Testis (tissue), 3 donors: ENCODE results near the gene UBAP2L. TPM values are rescaled to one million over a fixed set of nuclear protein-coding genes. Genes with fewer than 3 reads are reported as not detected.
"Not testable (repeated sequence)": the region's sequence is repeated elsewhere in the genome, so short reads cannot be mapped to it uniquely, and the experiment has no call there.

Experiments used
- DNase-seq: peaks from one replicate; pipeline ENCODE4 v3.0.0-alpha.2; 2019
- H3K27ac ChIP-seq, 2 donors: fragments of 200-600 bp; sonication (generic); one replicate each; pipeline ENCODE4 v1.5.1; 2019
- H3K27me3 ChIP-seq: fragments of 200-600 bp; sonication (generic); one replicate; pipeline ENCODE4 v1.5.1; 2019
- H3K36me3 ChIP-seq: fragments of 200-600 bp; sonication (generic); one replicate; pipeline ENCODE4 v1.5.1; 2017; ENCODE audit warnings: low read depth; ENCODE audit errors: missing control alignments
- H3K4me1 ChIP-seq: fragments of 200-600 bp; sonication (generic); one replicate; pipeline ENCODE4 v1.5.1; 2019
- H3K4me3 ChIP-seq, 2 donors: fragments of 200-600 bp; sonication (generic); one replicate each; pipeline ENCODE4 v1.5.1; 2017 to 2019
- H3K9me3 ChIP-seq: fragments of 200-600 bp; sonication (generic); one replicate; pipeline ENCODE4 v1.5.1; 2017
- CTCF ChIP-seq, 3 experiments: fragments of 450-650 bp in 2 of 3; fragments of 200-600 bp in 1 of 3; sonication (generic) in 1 of 3; IDR thresholded peaks; one replicate each; pipeline ENCODE4 v1.5.1; 2016 to 2019; ENCODE audit warnings: antibody characterized with exemption in 3 of 3, mild to moderate bottlenecking in 2 of 3, moderate library complexity in 1 of 3
- POLR2A ChIP-seq: fragments of 450-650 bp; IDR thresholded peaks from one replicate; pipeline ENCODE4 v1.6.1; 2017; ENCODE audit warnings: antibody characterized with exemption, mild to moderate bottlenecking, moderate library complexity
- WGBS, 2 donors: methylation state at CpG; one replicate each; pipeline ENCODE4 v1.1.5; 2018; 5-methylcytosine and 5-hydroxymethylcytosine counted together
- intact Hi-C: fragments of 100-400 bp; cut with DNase I; formaldehyde crosslinking; loops from one replicate; pipeline ENCODE4 v1.15.1; 2023; ENCODE audit warnings: low total_unique reads
- polyA plus RNA-seq: library from polyadenylated mRNA; stranded (reverse); fragments of 350-450 nt; fragmentation: Illumina TruSeq; extraction: RNeasy Lipid Tissue Mini Kit (QIAGEN cat#74804); gene quantifications from one replicate; pipeline ENCODE4 v1.2.3, GENCODE V29; 2014; ENCODE audit warnings: low read depth, low replicate concordance; ENCODE audit not compliant: insufficient read depth
- total RNA-seq, 2 donors: library from RNA; depleted of rRNA; stranded (reverse); fragments of >200 nt; gene quantifications; one replicate each; pipeline ENCODE4 v1.2.3, GENCODE V29; 2016

UBAP2L gene
- total and polyA plus RNA-seq, 3 donors from 2014 or later = 159 to 174 (median 166) TPM

- DNase-seq = no peak
- H3K36me3 ChIP-seq = no peaks in the 10 kb centered on the region
- no peaks in the 10 kb centered on the region for H3K9me3 ChIP-seq
- no peaks in the 10 kb centered on the region for H3K27me3 ChIP-seq
- H3K4me3 ChIP-seq = no peak overlapping the region
- no peak overlapping the region for H3K27ac ChIP-seq
- peaks cover 18% of the 10 kb centered on the region for H3K4me1 ChIP-seq
- intact Hi-C loops = no loop called here
- TF ChIP-seq POLR2A (no peak), CTCF (IDR thresholded peaks at IDR 0.05) (no peak)
- WGBS, 2 donors = 95 to 98% methylated on average over 2 of the region's 2 CpGs
Measured at GRCh38 chr1:154225370-154225769, 4.6 kb downstream of the UBAP2L start.

- H3K4me3 ChIP-seq, H3K4me1 ChIP-seq, H3K36me3 ChIP-seq, H3K27me3 ChIP-seq, DNase-seq, H3K27ac ChIP-seq, intact Hi-C loops, H3K9me3 ChIP-seq: not testable (repeated sequence)
- 97 to 100% methylated on average over 3 of the region's 3 CpGs for WGBS, 2 donors
Measured at GRCh38 chr1:154231112-154231511, 10.4 kb downstream of the UBAP2L start.

GRCh38 chr1:154233127-154233526, 12.4 kb downstream of the UBAP2L start:
- intact Hi-C loops, H3K36me3 ChIP-seq, DNase-seq, H3K27me3 ChIP-seq, H3K9me3 ChIP-seq, H3K4me3 ChIP-seq, H3K4me1 ChIP-seq, H3K27ac ChIP-seq: not testable (repeated sequence)
- 94 to 96% methylated on average over 12 of the region's 12 CpGs for WGBS, 2 donors

GRCh38 chr1:154236855-154237254, 16.1 kb downstream of the UBAP2L start:
- intact Hi-C loops = no loop called here
- Histone ChIP-seq H3K4me3 (no peak overlapping the region), H3K27me3 (no peaks in the 10 kb centered on the region), H3K4me1 (no peaks in the 10 kb centered on the region), H3K27ac (no peak overlapping the region), H3K36me3 (no peaks in the 10 kb centered on the region), H3K9me3 (no peaks in the 10 kb centered on the region)
- 88 to 91% methylated on average over 4 of the region's 4 CpGs for WGBS, 2 donors
- no peak for DNase-seq
- no peak for TF ChIP-seq CTCF (IDR thresholded peaks at IDR 0.05)
- TF ChIP-seq POLR2A = no peak

GRCh38 chr1:154237435-154237834, 16.7 kb downstream of the UBAP2L start:
- no peaks in the 10 kb centered on the region for H3K9me3 ChIP-seq
- 85 to 88% methylated on average over 2 of the region's 2 CpGs for WGBS, 2 donors
- TF ChIP-seq CTCF (IDR thresholded peaks at IDR 0.05) (no peak), POLR2A (no peak)
- no peaks in the 10 kb centered on the region for H3K36me3 ChIP-seq
- no peak for DNase-seq
- no peaks in the 10 kb centered on the region for H3K4me1 ChIP-seq
- no peak overlapping the region for H3K4me3 ChIP-seq
- intact Hi-C loops = no loop called here
- H3K27me3 ChIP-seq = no peaks in the 10 kb centered on the region
- no peak overlapping the region for H3K27ac ChIP-seq

GRCh38 chr1:154237880-154238506, 17.2 kb downstream of the UBAP2L start:
- H3K4me3 ChIP-seq = no peak overlapping the region
- DNase-seq = no peak
- WGBS, 2 donors = 86 to 94% methylated on average over 6 of the region's 6 CpGs
- H3K27me3 ChIP-seq = no peaks in the 10 kb centered on the region
- intact Hi-C loops = no loop called here
- H3K36me3 ChIP-seq = no peaks in the 10 kb centered on the region
- H3K4me1 ChIP-seq = no peaks in the 10 kb centered on the region
- no peak for TF ChIP-seq POLR2A
- TF ChIP-seq CTCF (IDR thresholded peaks at IDR 0.05) = no peak
- no peak overlapping the region for H3K27ac ChIP-seq
- H3K9me3 ChIP-seq = no peaks in the 10 kb centered on the region
